Measurements from ENCODE around the gene GRM8. TPM values are rescaled to one million over a fixed set of nuclear protein-coding genes. Genes with fewer than 3 reads are reported as not detected.

GRM8 gene
- polyA plus RNA-seq, 1 donor, result 0.04 TPM

DNA sequence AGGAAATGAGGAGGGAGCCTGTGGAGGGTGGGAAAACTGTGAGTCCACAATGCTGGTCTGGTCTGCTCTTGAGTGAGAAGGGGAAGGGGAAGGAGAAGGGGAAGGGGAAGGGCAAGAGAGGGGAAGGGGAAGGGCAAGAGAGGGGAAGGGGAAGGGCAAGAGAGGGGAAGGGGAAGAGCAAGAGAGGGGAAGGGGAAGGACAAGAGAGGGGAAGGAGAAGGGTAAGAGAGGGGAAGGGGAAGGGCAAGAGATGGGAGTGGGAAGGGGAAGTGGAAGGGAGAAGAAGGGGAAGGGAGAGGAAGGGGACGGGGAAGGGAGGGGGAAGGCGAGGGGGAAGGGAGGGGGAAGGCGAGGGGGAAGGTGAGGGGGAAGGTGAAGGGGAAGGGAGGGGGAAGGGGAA, 213.2 kb downstream of the GRM8 start:
- DNase-seq, result no peak
- Histone ChIP-seq H3K27me3 (ENCODE audit: control insufficient read depth, insufficient read depth, low read length) (no peaks in the 10 kb centered on the region), H3K4me3 (ENCODE audit: low read length) (no peak overlapping the region), H3K4me1 (ENCODE audit: control insufficient read depth, insufficient read depth, low read length) (peaks cover 4% of the 10 kb centered on the region), H3K36me3 (ENCODE audit: control insufficient read depth, insufficient read depth, low read length) (no peaks in the 10 kb centered on the region), H3K27ac (ENCODE audit: low read length) (no peak overlapping the region), H3K9me3 (ENCODE audit: control insufficient read depth, low read depth, low read length) (no peaks in the 10 kb centered on the region)
- no CpG with 5 or more reads among the region's 3 CpGs for WGBS (ENCODE audit: insufficient coverage, low lambda C conversion rate)

DNA sequence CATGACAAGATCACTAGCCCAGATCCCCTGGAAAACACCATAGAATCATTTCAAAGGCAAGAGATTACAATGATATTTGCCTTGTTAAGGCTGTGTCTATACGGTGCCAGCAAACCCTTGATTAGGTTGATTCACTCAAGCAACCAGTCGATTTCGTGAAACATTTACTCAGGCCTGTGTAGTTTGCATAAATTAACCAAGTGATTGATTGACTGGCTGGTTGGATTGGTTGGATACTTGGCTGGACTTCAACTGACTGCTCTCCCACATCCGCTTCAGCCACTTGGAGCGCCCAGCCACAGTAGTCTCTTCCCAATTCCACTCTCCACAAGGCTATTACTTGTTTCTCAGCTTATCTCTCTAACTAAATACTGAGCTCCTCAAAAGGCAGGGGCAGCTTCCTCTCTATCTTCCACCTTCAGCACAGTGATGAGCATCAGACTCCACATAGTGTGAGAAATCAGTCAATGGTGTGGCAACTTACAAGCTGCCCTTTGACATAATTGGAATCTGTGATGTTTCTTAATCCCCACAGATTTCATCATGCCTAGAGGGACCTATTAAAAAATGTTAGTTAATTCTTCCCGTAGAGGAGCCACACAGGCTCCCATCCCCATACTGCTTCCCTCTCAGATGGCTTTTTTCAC, 217.4 kb downstream of the GRM8 start:
- Histone ChIP-seq H3K9me3 (ENCODE audit: control insufficient read depth, low read depth, low read length) (no peaks in the 10 kb centered on the region), H3K4me1 (ENCODE audit: control insufficient read depth, insufficient read depth, low read length) (peaks cover 4% of the 10 kb centered on the region), H3K4me3 (ENCODE audit: low read length) (no peak overlapping the region), H3K36me3 (ENCODE audit: control insufficient read depth, insufficient read depth, low read length) (no peaks in the 10 kb centered on the region), H3K27ac (ENCODE audit: low read length) (no peak overlapping the region), H3K27me3 (ENCODE audit: control insufficient read depth, insufficient read depth, low read length) (no peaks in the 10 kb centered on the region)
- WGBS (ENCODE audit: insufficient coverage, low lambda C conversion rate), result no CpG with 5 or more reads among the region's 6 CpGs
- no peak for DNase-seq

DNA sequence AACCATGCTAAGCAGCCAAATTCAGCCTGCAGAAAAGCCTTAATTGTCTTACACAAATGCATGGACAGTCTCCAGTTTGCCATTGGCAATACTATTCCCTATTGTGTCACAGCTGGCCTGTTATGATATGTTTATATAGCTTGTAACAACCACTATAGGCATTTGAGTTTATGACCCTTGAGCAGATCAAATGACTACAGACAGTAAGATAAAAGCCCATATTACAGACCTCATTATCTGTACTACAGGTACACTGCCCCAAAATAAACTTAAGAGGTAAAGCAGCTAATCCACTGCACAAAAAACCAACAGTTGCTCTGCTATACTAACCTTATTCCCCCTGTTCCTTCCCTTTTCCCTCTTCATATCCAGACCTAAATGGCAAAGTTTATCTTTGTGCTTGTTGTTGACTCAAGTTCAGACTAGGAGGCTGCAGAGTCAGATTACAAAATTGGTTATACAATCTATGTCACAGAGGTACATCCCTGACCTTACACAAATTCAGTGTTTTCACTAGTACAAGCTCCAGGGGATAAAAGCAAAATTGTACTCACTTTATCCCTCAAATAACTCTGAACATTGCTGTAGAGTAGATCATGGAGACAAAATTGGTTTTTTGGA, 218.4 kb downstream of the GRM8 start:
- Histone ChIP-seq H3K27ac (ENCODE audit: low read length) (no peak overlapping the region), H3K9me3 (ENCODE audit: control insufficient read depth, low read depth, low read length) (no peaks in the 10 kb centered on the region), H3K4me1 (ENCODE audit: control insufficient read depth, insufficient read depth, low read length) (peaks cover 4% of the 10 kb centered on the region), H3K27me3 (ENCODE audit: control insufficient read depth, insufficient read depth, low read length) (no peaks in the 10 kb centered on the region), H3K36me3 (ENCODE audit: control insufficient read depth, insufficient read depth, low read length) (no peaks in the 10 kb centered on the region), H3K4me3 (ENCODE audit: low read length) (no peak overlapping the region)
- peak in 1 of 2 donors; percentile 57 for DNase-seq

DNA sequence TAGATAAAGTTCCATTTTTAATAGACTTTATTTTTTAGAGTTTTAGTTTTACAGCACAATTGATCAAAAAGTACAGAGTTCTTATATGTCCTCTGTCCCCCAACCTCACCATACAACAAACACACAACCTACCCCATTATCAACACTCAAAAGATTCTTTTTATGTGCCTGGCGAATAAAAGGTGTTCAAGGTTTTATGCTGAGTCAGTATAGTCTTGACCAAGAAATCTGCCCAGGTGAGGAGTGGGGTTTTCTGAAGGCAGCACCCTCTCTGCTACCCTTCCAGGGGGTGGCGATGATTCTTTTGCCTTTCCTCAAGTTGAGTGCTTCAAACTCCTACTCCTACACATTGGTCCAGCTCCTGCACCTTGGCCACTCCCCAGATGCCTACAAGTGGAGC, 222.9 kb downstream of the GRM8 start:
- no peak overlapping the region for H3K4me3 ChIP-seq (ENCODE audit: low read length)
- WGBS (ENCODE audit: insufficient coverage, low lambda C conversion rate), result no CpG with 5 or more reads among the region's 2 CpGs
- H3K4me1 ChIP-seq (ENCODE audit: control insufficient read depth, insufficient read depth, low read length), result no peaks in the 10 kb centered on the region
- no peaks in the 10 kb centered on the region for H3K36me3 ChIP-seq (ENCODE audit: control insufficient read depth, insufficient read depth, low read length)
- no peaks in the 10 kb centered on the region for H3K9me3 ChIP-seq (ENCODE audit: control insufficient read depth, low read depth, low read length)
- H3K27me3 ChIP-seq (ENCODE audit: control insufficient read depth, insufficient read depth, low read length), result no peaks in the 10 kb centered on the region
- no peak overlapping the region for H3K27ac ChIP-seq (ENCODE audit: low read length)
- no peak for DNase-seq

DNA sequence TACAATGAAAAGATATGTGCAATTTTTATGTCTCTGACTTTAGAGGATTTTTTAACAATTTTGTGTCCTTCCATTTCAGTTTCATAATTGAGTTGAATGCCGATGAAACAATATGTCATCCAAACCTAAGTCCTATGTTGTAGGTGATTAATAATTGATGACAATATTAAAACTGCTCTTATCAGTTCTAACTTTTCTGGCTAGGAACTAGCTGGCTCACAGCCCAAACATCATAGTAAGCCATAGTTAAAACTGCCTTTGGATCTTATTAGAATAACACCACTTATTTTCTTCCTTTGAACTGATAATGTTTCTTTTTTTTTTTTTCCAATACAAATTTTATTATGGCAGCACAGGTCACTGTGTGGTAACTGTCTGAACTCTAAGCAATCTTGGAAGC, 230.9 kb downstream of the GRM8 start:
- no peak for DNase-seq
- no peak overlapping the region for H3K27ac ChIP-seq (ENCODE audit: low read length)
- WGBS (ENCODE audit: insufficient coverage, low lambda C conversion rate), result no CpG with 5 or more reads among the region's 1 CpG

DNA sequence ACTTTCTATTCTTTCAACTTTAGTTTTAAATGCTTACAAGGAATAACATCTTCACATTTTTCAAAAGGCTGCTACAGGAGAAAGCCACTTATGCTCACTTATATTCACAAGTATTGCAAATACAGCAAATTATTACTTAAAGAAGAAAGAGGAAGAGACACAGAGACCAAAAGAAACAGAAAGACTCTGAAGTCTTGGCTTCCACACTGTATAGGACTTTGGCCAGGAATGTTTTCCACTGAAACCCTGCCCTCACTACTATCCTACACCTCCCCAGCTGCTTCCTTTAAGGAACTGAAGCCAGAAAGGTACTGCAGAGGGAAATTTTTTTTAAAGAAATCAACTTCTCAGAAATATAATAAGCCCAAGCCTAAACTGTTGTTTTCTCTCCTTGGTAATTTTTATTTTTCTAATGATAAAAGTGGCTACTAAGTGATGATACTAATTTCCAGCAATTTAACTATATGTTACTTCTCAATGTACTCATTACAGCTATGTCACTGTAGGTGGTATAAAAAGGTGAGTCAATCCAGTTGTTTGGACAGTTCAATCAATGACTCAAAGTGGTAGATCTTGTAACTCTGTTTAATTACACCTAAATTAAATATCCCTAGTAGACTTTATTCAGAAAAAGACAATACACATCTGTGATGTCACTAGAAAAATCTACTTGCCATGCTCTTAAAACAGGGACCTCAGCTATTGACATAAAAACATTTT, 231.6 kb downstream of the GRM8 start:
- H3K27ac ChIP-seq (ENCODE audit: low read length), result peak overlapping the region; percentile 51
- H3K36me3 ChIP-seq (ENCODE audit: control insufficient read depth, insufficient read depth, low read length), result no peaks in the 10 kb centered on the region
- H3K27me3 ChIP-seq (ENCODE audit: control insufficient read depth, insufficient read depth, low read length), result no peaks in the 10 kb centered on the region
- H3K4me3 ChIP-seq (ENCODE audit: low read length), result no peak overlapping the region
- DNase-seq, result peak in 1 of 2 donors; percentile 66
- no peaks in the 10 kb centered on the region for H3K9me3 ChIP-seq (ENCODE audit: control insufficient read depth, low read depth, low read length)
- no peaks in the 10 kb centered on the region for H3K4me1 ChIP-seq (ENCODE audit: control insufficient read depth, insufficient read depth, low read length)

More for the DNA sequence above, 230.9 kb downstream of the GRM8 start:
- Histone ChIP-seq H3K4me1 (ENCODE audit: control insufficient read depth, insufficient read depth, low read length) (no peaks in the 10 kb centered on the region), H3K9me3 (ENCODE audit: control insufficient read depth, low read depth, low read length) (no peaks in the 10 kb centered on the region), H3K4me3 (ENCODE audit: low read length) (no peak overlapping the region), H3K36me3 (ENCODE audit: control insufficient read depth, insufficient read depth, low read length) (no peaks in the 10 kb centered on the region), H3K27me3 (ENCODE audit: control insufficient read depth, insufficient read depth, low read length) (no peaks in the 10 kb centered on the region)

DNA sequence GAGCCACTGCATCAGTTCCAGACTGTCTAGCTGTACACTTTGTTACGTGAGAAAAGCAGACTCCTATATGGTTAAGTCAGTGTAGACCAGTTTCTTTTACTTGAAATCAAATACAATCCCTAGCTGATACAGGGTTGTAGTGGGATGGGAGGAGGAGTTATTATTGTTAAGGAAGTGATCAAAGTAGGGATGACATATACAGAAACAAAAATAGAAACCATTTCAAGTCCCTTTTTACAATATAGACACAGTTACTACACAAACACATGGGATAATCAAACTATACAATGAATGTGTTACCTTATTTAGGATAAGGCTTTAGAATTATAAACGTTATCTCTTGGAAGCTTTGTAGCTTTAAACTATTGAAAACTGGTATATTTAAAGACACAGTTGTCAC, 233.9 kb downstream of the GRM8 start:
- DNase-seq, result no peak
- Histone ChIP-seq H3K27ac (ENCODE audit: low read length) (no peak overlapping the region), H3K36me3 (ENCODE audit: control insufficient read depth, insufficient read depth, low read length) (no peaks in the 10 kb centered on the region), H3K4me1 (ENCODE audit: control insufficient read depth, insufficient read depth, low read length) (no peaks in the 10 kb centered on the region), H3K9me3 (ENCODE audit: control insufficient read depth, low read depth, low read length) (no peaks in the 10 kb centered on the region), H3K27me3 (ENCODE audit: control insufficient read depth, insufficient read depth, low read length) (no peaks in the 10 kb centered on the region), H3K4me3 (ENCODE audit: low read length) (no peak overlapping the region)
- WGBS (ENCODE audit: insufficient coverage, low lambda C conversion rate), result no CpG with 5 or more reads among the region's 2 CpGs

DNA sequence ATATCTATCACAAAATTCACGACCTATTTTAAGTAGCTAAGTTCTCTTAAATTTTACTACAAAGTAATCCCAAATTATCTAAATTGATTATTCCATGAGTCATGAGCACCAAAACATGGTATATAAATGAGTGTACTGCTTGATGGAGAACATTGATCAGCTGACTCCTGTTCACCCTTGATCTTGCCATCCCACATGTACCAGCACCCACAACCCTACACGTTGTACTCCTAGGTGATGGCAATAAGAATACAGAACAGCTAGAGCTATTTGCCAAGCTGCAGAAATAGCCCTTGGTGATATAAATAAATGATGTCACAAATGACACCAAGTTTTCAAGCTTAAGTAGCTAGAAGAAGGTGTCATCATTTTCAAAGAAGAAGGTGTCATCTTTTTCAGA, 235.5 kb downstream of the GRM8 start:
- no peak overlapping the region for H3K27ac ChIP-seq (ENCODE audit: low read length)
- no peaks in the 10 kb centered on the region for H3K4me1 ChIP-seq (ENCODE audit: control insufficient read depth, insufficient read depth, low read length)
- H3K36me3 ChIP-seq (ENCODE audit: control insufficient read depth, insufficient read depth, low read length), result no peaks in the 10 kb centered on the region
- WGBS (ENCODE audit: insufficient coverage, low lambda C conversion rate), result 100% methylated on average over 1 of the region's 2 CpGs
- H3K9me3 ChIP-seq (ENCODE audit: control insufficient read depth, low read depth, low read length), result no peaks in the 10 kb centered on the region
- H3K27me3 ChIP-seq (ENCODE audit: control insufficient read depth, insufficient read depth, low read length), result no peaks in the 10 kb centered on the region
- no peak overlapping the region for H3K4me3 ChIP-seq (ENCODE audit: low read length)
- no peak for DNase-seq

DNA sequence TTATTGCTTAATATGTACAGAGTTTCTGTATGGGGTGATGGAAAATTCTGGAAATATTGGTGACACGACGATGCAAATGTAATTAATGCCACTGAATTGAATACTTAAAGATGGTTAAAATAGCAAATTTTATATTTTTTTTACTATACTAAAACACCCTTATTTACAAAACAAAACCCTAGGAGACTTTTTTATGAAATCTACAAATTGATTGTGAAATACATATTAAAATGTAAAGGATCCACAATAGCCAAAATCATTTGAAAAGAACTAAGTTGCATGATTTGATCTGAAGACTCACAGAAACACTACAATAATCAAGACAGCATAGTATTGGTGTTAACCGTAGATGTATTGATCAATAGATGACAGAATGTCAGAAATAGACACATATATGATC, 252.0 kb downstream of the GRM8 start:
- no peaks in the 10 kb centered on the region for H3K4me1 ChIP-seq (ENCODE audit: control insufficient read depth, insufficient read depth, low read length)
- no peak overlapping the region for H3K4me3 ChIP-seq (ENCODE audit: low read length)
- no peaks in the 10 kb centered on the region for H3K36me3 ChIP-seq (ENCODE audit: control insufficient read depth, insufficient read depth, low read length)
- WGBS (ENCODE audit: insufficient coverage, low lambda C conversion rate), result no CpG with 5 or more reads among the region's 3 CpGs
- no peaks in the 10 kb centered on the region for H3K27me3 ChIP-seq (ENCODE audit: control insufficient read depth, insufficient read depth, low read length)
- no peak overlapping the region for H3K27ac ChIP-seq (ENCODE audit: low read length)
- no peaks in the 10 kb centered on the region for H3K9me3 ChIP-seq (ENCODE audit: control insufficient read depth, low read depth, low read length)
- no peak for DNase-seq

DNA sequence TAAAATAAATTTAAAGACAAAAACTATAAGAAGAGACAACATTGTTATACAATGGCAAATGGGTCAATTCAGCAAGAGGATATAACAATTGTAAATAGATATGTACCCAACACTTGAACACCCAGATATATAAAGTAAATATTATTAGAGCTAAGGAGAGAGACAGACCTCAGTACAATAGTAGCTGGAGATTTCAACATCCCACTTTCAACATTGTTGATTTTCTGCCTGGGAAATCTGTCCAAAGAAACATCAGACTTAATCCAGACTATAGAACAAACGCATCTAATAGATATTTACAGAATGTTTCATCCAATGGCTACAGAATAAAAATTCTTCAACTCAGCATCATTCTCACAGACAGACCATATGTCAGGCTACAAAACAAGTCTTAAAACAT, 256.1 kb downstream of the GRM8 start:
- no peaks in the 10 kb centered on the region for H3K4me1 ChIP-seq (ENCODE audit: control insufficient read depth, insufficient read depth, low read length)
- H3K27me3 ChIP-seq (ENCODE audit: control insufficient read depth, insufficient read depth, low read length), result no peaks in the 10 kb centered on the region
- H3K4me3 ChIP-seq (ENCODE audit: low read length), result no peak overlapping the region
- H3K9me3 ChIP-seq (ENCODE audit: control insufficient read depth, low read depth, low read length), result no peaks in the 10 kb centered on the region
- no peak for DNase-seq
- H3K27ac ChIP-seq (ENCODE audit: low read length), result no peak overlapping the region
- no peaks in the 10 kb centered on the region for H3K36me3 ChIP-seq (ENCODE audit: control insufficient read depth, insufficient read depth, low read length)
- no CpG with 5 or more reads among the region's 1 CpG for WGBS (ENCODE audit: insufficient coverage, low lambda C conversion rate)
